GM21717 (cell line): ENCODE results near the gene LTO1.

Experiments
- ATAC-seq: cut with Tn5 transposase; IDR thresholded peaks from one replicate; pipeline ENCODE4 v1.9.1; 2021; ENCODE audit warnings: mild to moderate bottlenecking, moderate library complexity; ENCODE audit not compliant: unreplicated experiment

Gene LTO1

GRCh38 chr11:69647390-69647748 is 27.8 kb downstream of the LTO1 start:
- ATAC-seq = no peak

- no peak for ATAC-seq
Observed at GRCh38 chr11:69646493-69647389, 28.4 kb downstream of the LTO1 start.

- ATAC-seq = no peak
Observed at GRCh38 chr11:69645801-69646492, 29.2 kb downstream of the LTO1 start.

DNA sequence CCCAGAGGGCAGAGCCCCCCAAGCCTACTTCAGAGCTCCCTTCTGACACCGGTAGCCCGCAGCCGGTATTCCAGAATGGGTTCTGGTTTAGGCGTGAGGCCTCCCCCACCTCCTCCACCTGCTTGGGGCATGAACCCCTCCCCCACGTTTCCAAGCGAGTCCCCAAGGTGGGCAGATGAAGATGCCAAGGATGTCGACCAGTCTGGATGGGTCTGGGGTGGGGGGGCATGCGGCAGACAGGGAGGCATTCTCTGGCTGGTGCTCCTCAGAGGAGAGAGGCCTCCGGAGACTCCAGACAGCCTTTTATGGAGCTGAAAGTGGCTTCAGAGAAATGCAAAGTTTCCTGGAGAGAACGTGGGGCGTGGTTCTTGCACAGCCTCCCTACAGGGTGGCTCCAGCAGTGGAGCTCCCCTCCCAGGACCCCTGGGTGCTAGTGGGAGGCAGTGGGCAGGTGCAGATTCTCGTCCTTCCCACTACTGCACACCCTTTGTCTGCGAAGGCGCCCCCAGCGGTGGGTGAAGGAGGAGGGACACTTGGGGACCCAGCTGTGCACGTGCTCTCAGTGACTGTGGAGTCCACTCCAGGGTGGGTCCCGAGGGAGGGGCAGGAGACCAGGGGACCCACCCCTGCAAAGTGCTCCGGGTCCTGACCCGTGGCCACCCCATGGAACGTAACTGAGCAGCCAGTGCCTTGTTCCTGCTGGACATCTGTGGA is 30.0 kb downstream of the LTO1 start:
- no peak for ATAC-seq

GRCh38 chr11:69644071-69644961 is 30.8 kb downstream of the LTO1 start:
- ATAC-seq = no peak

DNA sequence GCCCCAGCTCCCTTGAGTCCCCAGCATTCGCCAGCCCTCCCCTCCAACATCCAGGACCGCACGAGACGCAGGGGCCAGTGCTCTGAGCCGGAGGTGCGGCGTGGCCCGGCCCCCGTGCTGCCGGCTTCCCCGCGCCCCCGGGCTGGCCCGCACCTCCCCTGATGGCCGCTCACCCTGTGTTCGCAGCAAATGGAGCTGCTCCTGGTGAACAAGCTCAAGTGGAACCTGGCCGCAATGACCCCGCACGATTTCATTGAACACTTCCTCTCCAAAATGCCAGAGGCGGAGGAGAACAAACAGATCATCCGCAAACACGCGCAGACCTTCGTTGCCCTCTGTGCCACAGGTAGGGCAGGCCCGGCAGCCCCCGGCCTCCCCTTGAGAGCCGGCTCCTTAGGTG is 31.5 kb downstream of the LTO1 start:
- ATAC-seq = no peak

GRCh38 chr11:69642913-69643632 is 32.1 kb downstream of the LTO1 start:
- ATAC-seq = no peak

DNA sequence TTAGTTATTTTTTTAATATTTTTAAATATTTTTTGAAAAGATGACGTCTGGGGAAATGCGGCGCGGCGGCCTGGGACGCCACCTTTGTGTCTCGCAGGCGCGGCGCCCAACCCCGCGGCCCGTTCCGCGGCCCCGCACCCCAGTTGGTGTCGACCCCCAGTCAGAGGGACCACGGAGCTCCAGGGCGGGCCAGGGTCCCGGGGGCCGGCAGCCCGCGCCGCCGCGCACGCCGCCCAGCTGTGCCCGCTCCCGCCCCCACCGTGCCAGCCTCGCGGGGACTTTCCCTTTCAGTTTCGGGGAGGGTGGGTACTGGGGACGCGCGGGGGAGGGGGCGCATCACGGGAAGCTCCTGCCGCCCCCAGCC is 32.6 kb downstream of the LTO1 start:
- no peak for ATAC-seq

DNA sequence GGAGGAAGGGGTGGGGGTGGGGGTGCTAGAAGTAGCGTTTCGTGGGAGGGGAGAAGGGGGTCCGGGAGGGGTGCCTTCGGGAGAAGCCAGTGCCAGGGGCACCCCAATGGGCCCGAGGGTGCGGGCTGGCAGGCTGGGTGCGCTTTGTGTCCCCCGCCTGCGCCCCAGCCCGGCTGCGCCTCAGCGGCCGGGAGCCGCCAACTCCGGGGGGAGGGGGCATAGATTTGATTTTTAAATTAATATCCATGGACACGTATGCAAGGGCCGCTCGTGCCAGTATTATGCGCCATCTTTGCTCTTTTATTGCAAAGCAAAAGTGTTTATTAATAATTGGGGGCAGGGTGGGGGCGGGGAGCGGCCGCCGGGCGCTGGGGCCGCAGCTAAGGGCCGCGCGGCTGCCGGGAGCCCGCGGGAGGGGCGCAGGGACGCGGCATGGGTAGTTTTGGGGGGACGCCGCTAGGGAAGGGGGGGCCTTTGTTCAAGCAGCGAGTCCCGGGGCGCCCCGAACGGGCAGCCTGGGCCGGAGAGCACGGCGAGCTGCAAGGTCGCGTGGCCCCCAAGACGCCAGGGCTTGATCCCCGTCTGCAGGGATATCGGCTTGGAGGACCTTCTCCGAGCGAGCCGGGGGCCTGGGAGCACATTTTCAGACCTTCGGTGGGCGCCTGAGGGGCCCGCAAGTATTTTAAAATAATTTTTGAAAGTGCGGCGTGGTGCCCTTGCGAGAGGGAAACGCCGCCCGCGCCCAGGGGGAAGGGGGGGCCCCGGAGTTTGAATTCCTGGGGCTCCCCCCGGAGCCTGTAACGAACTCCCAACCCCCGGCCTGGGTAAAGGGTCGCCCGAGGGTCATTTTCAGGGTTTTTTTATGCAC is 33.2 kb downstream of the LTO1 start:
- ATAC-seq = no peak

DNA sequence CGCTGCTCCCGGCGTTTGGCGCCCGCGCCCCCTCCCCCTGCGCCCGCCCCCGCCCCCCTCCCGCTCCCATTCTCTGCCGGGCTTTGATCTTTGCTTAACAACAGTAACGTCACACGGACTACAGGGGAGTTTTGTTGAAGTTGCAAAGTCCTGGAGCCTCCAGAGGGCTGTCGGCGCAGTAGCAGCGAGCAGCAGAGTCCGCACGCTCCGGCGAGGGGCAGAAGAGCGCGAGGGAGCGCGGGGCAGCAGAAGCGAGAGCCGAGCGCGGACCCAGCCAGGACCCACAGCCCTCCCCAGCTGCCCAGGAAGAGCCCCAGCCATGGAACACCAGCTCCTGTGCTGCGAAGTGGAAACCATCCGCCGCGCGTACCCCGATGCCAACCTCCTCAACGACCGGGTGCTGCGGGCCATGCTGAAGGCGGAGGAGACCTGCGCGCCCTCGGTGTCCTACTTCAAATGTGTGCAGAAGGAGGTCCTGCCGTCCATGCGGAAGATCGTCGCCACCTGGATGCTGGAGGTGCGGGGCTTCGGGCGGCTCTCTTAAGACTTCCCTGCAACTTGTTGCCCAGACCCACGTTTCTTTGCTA is 34.1 kb downstream of the LTO1 start, which contains the start of gene CCND1:
Gene CCND1 (plus strand): TSS at position 162 of the 587 bp plus-strand sequence. CDS start 158 bp downstream, at position 320.
- ATAC-seq = no peak

- no peak for ATAC-seq
Observed at GRCh38 chr11:69640260-69640994, 34.7 kb downstream of the LTO1 start.

GRCh38 chr11:69639831-69640230 is 35.3 kb downstream of the LTO1 start:
- no peak for ATAC-seq

- ATAC-seq = no peak
Observed at GRCh38 chr11:69638941-69639681, 36.0 kb downstream of the LTO1 start.

DNA sequence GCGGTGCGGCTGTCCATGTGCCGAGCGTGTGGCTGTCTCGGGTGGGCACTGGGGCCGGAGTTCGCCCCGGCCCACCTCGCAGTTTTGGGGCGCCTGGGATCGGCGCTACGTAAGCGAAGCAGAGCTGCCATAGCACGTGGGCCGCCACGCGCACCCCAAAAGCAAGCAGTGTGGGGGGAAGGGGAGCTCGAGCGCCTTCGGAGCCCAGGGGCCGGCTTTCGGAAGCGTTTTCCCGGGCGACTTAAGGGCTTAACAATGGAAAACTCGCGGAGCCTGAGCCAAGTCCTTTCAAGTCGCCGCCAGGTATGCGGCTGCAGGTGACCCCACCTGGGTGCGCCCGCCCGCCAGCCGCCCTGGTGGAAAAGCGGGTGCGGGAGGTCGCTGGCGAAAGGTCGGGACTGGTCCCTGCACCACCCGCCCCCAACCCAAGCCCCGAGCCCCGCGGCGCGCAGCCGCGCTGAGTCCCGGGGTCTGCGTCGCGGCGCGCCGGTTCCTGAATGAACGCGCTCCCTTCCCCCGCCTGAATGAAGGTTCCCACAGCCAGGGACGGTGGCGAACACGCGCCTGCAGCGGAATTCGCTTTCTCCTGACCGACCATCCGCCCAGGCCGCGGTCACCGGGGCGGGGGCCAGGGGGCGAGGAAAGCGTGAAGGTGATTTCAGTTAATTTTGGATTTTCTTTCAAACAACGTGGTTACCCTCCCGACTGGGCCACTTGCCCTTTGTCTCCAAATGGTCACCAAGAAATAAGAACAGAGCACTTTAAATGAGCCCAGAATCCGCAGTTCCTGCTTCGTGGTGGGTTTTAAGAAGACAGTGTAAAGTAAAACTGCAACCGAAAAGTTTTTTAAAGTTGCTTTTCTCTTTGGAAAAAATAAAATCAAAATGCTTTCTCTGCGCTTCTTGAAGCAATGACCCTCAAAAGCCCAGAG is 36.9 kb downstream of the LTO1 start:
- no peak for ATAC-seq

DNA sequence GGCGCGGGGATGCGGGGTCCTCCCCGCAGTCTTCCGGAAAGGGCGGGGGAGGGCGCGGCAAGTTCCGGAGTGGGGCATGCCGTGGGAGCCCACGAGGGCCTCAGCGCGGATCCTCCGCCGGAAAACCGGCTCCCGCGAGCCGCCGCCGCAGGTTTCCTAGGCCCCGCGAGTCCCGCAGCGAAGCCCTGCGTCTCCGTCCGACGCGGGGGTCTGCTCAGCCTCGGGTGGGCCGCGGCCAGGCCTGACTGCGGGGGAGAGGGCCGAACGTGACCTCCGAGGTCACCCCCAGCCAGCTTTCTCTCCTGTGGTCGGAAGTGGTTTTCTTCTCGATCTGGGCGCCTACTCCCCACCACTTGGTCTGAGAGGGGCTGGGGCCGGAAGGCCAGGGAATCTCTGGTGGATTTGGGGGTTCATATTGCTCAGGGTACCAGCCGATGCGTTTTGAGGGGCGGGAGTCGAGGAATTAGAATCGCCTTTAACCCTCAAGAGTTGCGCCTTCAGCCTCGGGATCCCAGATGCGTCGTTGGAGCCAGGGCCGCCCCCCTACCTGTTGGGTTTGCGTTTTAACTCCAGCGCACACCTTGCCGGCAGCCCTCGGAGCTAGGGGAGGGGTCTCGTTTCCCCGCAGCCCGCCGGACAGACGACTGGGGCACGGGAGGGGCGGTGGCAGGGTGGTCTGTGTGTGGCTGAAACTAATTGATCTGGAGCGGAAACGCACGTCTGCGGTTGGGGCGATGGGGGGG is 37.8 kb downstream of the LTO1 start:
- no peak for ATAC-seq
